AML-193 (cell line): Measurements from ENCODE around the gene LSM12.

Source experiments
- DNase-seq, 2 experiments: peaks; one replicate each; lab custom pipeline; 2025; lab: John Stamatoyannopoulos, UW

Gene LSM12

DNA sequence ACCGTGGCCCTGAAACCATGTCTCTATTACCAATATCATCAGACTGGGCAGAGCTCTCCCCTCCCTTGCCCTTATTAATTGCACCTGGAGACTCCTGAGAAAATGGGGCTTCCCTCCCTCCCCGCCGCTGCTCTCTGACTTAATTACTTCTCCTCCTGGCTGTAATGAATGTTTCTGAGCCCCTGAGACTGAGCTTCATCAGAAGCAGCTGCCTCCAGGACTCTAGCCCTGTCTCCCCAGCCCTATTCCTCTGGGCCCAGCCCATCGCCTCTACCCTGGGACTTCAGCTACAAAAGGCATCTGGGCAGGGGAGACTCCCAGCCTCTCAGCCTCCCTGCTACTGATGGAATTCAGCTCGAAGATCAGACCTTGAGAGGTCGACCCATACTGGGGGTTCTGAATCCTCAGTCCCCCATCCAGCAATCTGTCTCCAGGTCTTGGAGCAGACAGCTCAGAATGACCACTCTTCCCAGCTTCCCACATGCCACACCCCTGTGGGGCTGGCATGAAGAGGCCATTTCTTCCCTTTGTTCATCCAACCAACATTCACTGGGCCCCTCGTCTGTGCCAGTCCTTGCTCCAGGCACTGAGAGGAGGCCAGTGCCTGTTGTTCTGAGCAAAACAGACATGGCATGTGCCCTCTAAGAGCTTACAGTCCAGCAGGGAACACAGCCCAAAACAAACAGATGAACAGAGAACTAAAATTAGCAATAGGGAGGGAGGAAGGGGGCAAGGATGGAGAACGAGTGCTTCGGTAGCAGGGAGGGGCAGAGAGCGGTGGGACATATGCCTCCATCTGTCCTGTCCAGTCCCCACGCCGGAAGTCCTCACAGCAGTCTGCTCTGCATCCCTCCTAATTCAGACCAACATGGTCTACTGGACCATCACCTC lies 79.1 kb downstream of the LSM12 start:
- DNase-seq, result no peak

DNA sequence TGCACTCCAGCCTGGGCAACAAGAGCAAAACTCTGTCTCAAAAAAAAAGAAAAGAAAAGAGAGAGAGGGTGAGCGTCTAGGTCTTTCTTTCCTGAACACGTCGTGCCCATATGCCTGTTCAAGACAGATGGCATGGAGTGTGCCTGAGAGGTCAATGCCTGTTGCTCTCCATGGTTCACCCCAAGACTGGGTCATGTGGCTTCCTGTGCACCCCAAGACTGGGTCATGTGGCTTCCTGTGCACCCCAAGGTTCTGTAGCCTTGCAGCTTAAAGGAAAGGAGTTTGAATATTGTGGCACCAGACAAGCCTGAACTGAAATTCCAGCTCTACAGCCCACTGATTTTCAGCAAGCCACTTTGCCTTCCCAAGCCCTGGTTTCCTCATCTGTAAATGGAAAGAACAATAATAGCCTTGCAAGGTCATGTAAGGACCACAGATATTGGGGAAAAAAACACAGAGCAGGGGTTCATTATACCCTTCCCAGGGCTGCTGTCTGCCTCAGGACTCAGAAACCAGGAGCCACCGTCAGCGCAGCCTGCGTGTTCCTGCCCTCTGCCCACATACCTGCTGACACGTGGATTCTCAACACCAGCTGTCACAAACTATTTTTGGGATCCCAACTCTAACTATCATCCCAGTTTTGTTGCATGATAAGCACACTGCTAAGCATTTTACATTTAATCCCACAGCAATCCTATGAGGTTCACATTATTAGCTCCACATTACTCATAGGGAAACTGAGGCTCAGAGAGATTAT lies 80.1 kb downstream of the LSM12 start:
- no peak for DNase-seq

DNA sequence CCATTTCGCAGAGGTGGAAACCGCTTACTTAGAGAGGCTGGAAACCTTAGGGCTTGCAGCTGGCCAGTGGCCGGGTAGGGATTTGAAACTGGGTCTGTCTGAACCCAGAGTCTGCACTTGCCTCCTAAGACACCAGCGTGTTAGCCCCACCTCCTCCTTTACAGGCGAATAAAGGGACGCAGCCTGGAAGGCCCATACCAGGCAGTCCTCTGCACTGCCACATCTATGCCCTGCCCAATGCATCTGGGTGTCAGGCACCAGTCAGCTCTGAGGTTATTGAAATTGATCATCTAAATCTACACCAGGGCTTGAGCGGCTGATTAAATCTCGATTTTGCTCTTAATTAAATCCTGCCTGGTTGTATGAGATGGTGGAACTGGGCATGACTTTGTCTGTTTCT lies 82.0 kb downstream of the LSM12 start:
- DNase-seq, result no peak
